GM12878 (cell line): Measurements from ENCODE around the gene CDC14A. TPM values are rescaled to one million over a fixed set of nuclear protein-coding genes. Genes with fewer than 3 reads are reported as not detected.

Source experiments
- ATAC-seq: fragments of 200-7000 bp; cut with Tn5 transposase; 3 replicates; pipeline ENCODE4 v1.9.1; 2020; ENCODE audit warnings: mild to moderate bottlenecking, moderate library complexity
- BruUV-seq: library from RNA; stranded (reverse); fragments of 400-500 nt; replicated peaks from 2 replicates; lab custom pipeline; 2021; lab: Mats Ljungman, UMichigan
- CTCF ChIA-PET: fragments of 300-600 bp; sonication (Branson Sonifier 250); formaldehyde crosslinking; extraction: SDS; loops from one replicate; lab custom pipeline; 2021; ENCODE audit warnings: inconsistent platforms; lab: Yijun Ruan, JAX
- POLR2A ChIA-PET: fragments of 350-600 bp; formaldehyde crosslinking; extraction: SDS; loops from one replicate; lab custom pipeline; 2021; ENCODE audit warnings: inconsistent platforms; lab: Charles Lee
- RAD21 ChIA-PET: fragments of 300-600 bp; sonication (Branson Sonifier 250); formaldehyde crosslinking; loops from one replicate; lab custom pipeline; 2023; ENCODE audit warnings: antibody characterized with exemption; ENCODE audit not compliant: unreplicated experiment; lab: Charles Lee
- SMC1A ChIA-PET: fragments of 300-600 bp; sonication (Branson Sonifier 250); formaldehyde crosslinking; loops from one replicate; lab custom pipeline; 2023; ENCODE audit not compliant: unreplicated experiment, uncharacterized antibody; lab: Charles Lee
- DNase-seq: peaks from one replicate; pipeline ENCODE4 v3.0.0-alpha.2; 2011; ENCODE audit warnings: low read depth, low spot score
- FAIRE-seq: peaks from 3 replicates; lab custom pipeline; 2011; peaks lifted over from hg19 to GRCh38; lab: Jason Lieb, UNC
- H2AFZ ChIP-seq: 2 replicates; pipeline ENCODE4 v1.6.0; 2011; ENCODE audit warnings: low read depth, low read length, control low read depth; ENCODE audit not compliant: control insufficient read depth
- H3K27ac ChIP-seq: 2 replicates; pipeline ENCODE4 v1.5.1; 2011; ENCODE audit warnings: control low read depth; ENCODE audit not compliant: control insufficient read depth, insufficient read depth
- H3K27me3 ChIP-seq, 2 experiments: replicated peaks in 1 of 2; 2 replicates each; pipeline versions ENCODE4 v1.6.0 to v1.6.1; 2011; ENCODE audit warnings: low read length in 1 of 2; ENCODE audit not compliant: control insufficient read depth in 2 of 2, insufficient read depth in 2 of 2
- H3K36me3 ChIP-seq, 2 experiments: 2 replicates each; pipeline ENCODE4 v1.5.1; 2011; ENCODE audit warnings: low read length in 1 of 2; ENCODE audit not compliant: control insufficient read depth in 2 of 2, insufficient read depth in 2 of 2
- H3K4me1 ChIP-seq: 2 replicates; pipeline ENCODE4 v1.6.1; 2011; ENCODE audit warnings: mild to moderate bottlenecking, low read length, moderate library complexity, mixed read lengths; ENCODE audit not compliant: control insufficient read depth, insufficient read depth
- H3K4me2 ChIP-seq: 2 replicates; pipeline ENCODE4 v1.6.0; 2011; ENCODE audit warnings: control low read depth; ENCODE audit not compliant: control insufficient read depth, insufficient read depth
- H3K4me3 ChIP-seq: fragments of 200-600 bp; sonication (generic); 2 replicates; pipeline ENCODE4 v1.5.1; 2016
- H3K79me2 ChIP-seq: 2 replicates; pipeline ENCODE4 v1.6.0; 2011; ENCODE audit warnings: low read length; ENCODE audit not compliant: control insufficient read depth, insufficient read depth
- H3K9ac ChIP-seq: 2 replicates; pipeline ENCODE4 v1.8.0; 2011; ENCODE audit warnings: low read length, control low read depth, mixed read lengths; ENCODE audit not compliant: control insufficient read depth, insufficient read depth
- H3K9me3 ChIP-seq: replicated peaks from 3 replicates; pipeline ENCODE4 v1.5.1; 2011; ENCODE audit warnings: mild to moderate bottlenecking, low read length; ENCODE audit not compliant: control insufficient read depth, insufficient read depth
- H4K20me1 ChIP-seq: 2 replicates; pipeline ENCODE4 v1.6.0; 2011; ENCODE audit not compliant: control insufficient read depth, insufficient read depth
- EP300 ChIP-seq, 2 experiments: fragments of 150-350 bp in 1 of 2; IDR thresholded peaks; 2 replicates each; pipeline ENCODE4 v1.6.1; 2011 to 2012; ENCODE audit warnings: low read depth in 2 of 2, low read length in 2 of 2, borderline replicate concordance in 1 of 2, improper control_type of control experiment in 1 of 2, inconsistent platforms in 1 of 2; ENCODE audit not compliant: control insufficient read depth in 1 of 2
- IKZF1 ChIP-seq: fragments of 450-650 bp; conservative IDR thresholded peaks from 2 replicates; pipeline ENCODE4 v1.6.1; 2017; ENCODE audit warnings: antibody characterized with exemption, mild to moderate bottlenecking
- SMC3 ChIP-seq: IDR thresholded peaks from 2 replicates; pipeline ENCODE4 v1.6.1; 2011; ENCODE audit warnings: low read length, improper control_type of control experiment, borderline replicate concordance
- in situ Hi-C: fragments of 300-500 bp; cut with MboI; formaldehyde crosslinking; loops from 9 replicates; pipeline ENCODE4 v1.14.3; 2018; ENCODE audit warnings: mixed read lengths
- intact Hi-C: fragments of 100-400 bp; cut with micrococcal nuclease; formaldehyde crosslinking; loops from one replicate; pipeline ENCODE4 v1.14.2; 2022; ENCODE audit not compliant: unreplicated experiment
- polyA plus RNA-seq, 11 experiments: library from polyadenylated mRNA; depleted of rRNA in 4 of 11; unstranded in 6 of 11; stranded (reverse) in 5 of 11; fragments of >200 nt; fragmentation: Nextera tagmentation in 4 of 11; fragmentation: Illumina TruSeq in 1 of 11; extraction: Ambion mirVana in 4 of 11; extraction: Trizol in 1 of 11; gene quantifications; 1 replicate in 1 of 11; 2 replicates in 10 of 11; pipeline versions ENCODE4 v1.2.1 to v1.2.3, GENCODE V29; 2011 to 2016; ENCODE audit warnings: inconsistent platforms in 2 of 11, missing spikeins in 2 of 11, low read depth in 1 of 11
- total RNA-seq, 4 experiments: library from RNA; depleted of rRNA in 3 of 4; stranded (reverse); fragments of >200 nt in 3 of 4; fragmentation: Illumina TruSeq in 1 of 4; extraction: Trizol in 1 of 4; gene quantifications; 2 replicates each; pipeline versions ENCODE4 v1.2.1 to v1.2.3, GENCODE V29; 2013 to 2021
- TF ChIP-seq, protein P1 (sequence below): fragments of 450-650 bp; conservative IDR thresholded peaks from 2 replicates; pipeline ENCODE4 v1.6.1; 2017; ENCODE audit warnings: mild to moderate bottlenecking, moderate library complexity

CDC14A gene
- total and polyA plus RNA-seq, 10 of the 15 experiments (the other 5 are each of a cell fraction or from before 2014, with no cell fraction given): 1.5 to 7.1 (median 5.5) TPM

DNA sequence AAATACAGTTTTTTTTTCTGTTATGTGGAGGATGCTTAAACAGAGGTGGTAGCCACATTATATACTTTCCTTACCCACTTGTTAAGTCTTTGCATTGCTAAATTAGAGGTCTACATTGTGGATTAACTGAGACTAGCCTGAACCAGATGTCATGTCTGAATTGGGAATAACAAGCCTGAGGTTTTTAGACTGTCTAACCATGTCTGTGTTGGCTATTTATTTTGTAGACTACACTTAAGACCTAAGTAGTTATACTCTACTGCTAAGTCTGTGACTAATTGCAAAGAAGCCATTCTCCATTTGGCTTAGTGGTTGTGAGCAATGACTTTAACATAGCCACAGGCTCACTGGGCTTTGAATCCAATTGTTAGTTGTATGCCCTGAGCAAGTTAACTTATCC, 45.4 kb downstream of the CDC14A start:
- ATAC-seq: no peak
- H3K4me1 ChIP-seq: no peaks in the 10 kb centered on the region
- no peak overlapping the region for H3K4me3 ChIP-seq
- in situ Hi-C loops: no loop called here
- H3K36me3 ChIP-seq: no peaks in the 10 kb centered on the region; a peak in 2 of 4 replicates
- H3K9ac ChIP-seq: no peak overlapping the region
- no peak overlapping the region for H3K4me2 ChIP-seq
- ChIA-PET CTCF (interaction anchor here (1.0 to 1.9 kb wide), 6 partner anchors 28 to 130 kb away, joined by 3 to 9 read pairs (median 6); partner anchors contain the start of gene CDC14A), SMC1A (interaction anchor here (1.2 to 3.3 kb wide), 4 partner anchors 11 to 44 kb away, joined by 4 to 18 read pairs (median 14); partner anchors contain the start of gene CDC14A), RAD21 (interaction anchor here (0.6 to 1.2 kb wide), 2 partner anchors 38 to 61 kb away, joined by 3 to 4 read pairs; no protein-coding TSS in a partner anchor), POLR2A (interaction anchor here (0.7 to 1.9 kb wide), 2 partner anchors 12 to 161 kb away, joined by 3 to 8 read pairs; no protein-coding TSS in a partner anchor)
- no peaks in the 10 kb centered on the region for H3K9me3 ChIP-seq
- no TSS peak for BruUV-seq
- H3K79me2 ChIP-seq: no peaks in the 10 kb centered on the region
- H3K27ac ChIP-seq: no peak overlapping the region
- TF ChIP-seq EP300 (IDR thresholded peaks at IDR 0.05; ENCODE audit: borderline replicate concordance in 1 of 2, control insufficient read depth in 1 of 2, low read depth in 2 of 2, low read length in 2 of 2): no peak
- TF ChIP-seq, protein P1, sequence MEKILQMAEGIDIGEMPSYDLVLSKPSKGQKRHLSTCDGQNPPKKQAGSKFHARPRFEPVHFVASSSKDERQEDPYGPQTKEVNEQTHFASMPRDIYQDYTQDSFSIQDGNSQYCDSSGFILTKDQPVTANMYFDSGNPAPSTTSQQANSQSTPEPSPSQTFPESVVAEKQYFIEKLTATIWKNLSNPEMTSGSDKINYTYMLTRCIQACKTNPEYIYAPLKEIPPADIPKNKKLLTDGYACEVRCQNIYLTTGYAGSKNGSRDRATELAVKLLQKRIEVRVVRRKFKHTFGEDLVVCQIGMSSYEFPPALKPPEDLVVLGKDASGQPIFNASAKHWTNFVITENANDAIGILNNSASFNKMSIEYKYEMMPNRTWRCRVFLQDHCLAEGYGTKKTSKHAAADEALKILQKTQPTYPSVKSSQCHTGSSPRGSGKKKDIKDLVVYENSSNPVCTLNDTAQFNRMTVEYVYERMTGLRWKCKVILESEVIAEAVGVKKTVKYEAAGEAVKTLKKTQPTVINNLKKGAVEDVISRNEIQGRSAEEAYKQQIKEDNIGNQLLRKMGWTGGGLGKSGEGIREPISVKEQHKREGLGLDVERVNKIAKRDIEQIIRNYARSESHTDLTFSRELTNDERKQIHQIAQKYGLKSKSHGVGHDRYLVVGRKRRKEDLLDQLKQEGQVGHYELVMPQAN: no peak
- no peak for TF ChIP-seq SMC3
- no peak for TF ChIP-seq IKZF1
- no peaks in the 10 kb centered on the region for H4K20me1 ChIP-seq
- intact Hi-C loops: no loop called here
- H2AFZ ChIP-seq: no peak overlapping the region
- FAIRE-seq: no peak
- DNase-seq: no peak
- no peaks in the 10 kb centered on the region for H3K27me3 ChIP-seq
